CD4-positive, alpha-beta memory T cell (primary cell): ENCODE measurements around the gene SCRN1. TPM values are rescaled to one million over a fixed set of nuclear protein-coding genes. Genes with fewer than 3 reads are reported as not detected.

Experiments
- CTCF ChIA-PET: fragments of 350-600 bp; sonication (Branson Sonifier 250); formaldehyde crosslinking; loops from one replicate; lab custom pipeline; 2021; ENCODE audit warnings: inconsistent platforms; ENCODE audit not compliant: partially characterized antibody; lab: Charles Lee
- POLR2A ChIA-PET: fragments of 350-600 bp; sonication (Branson Sonifier 250); formaldehyde crosslinking; loops from one replicate; lab custom pipeline; 2021; ENCODE audit not compliant: partially characterized antibody; lab: Charles Lee
- DNase-seq, 5 donors: peaks; one replicate each; pipeline versions ENCODE4 v3.0.0 to v3.0.0-alpha.2; 2020 to 2022; ENCODE audit warnings: mixed read lengths in 1 of 5
- H3K27ac ChIP-seq: one replicate; pipeline ENCODE4 v1.7.0; 2013; ENCODE audit warnings: low read depth, low read length
- H3K27me3 ChIP-seq: 2 replicates; pipeline ENCODE4 v1.7.0; 2013; ENCODE audit warnings: mild to moderate bottlenecking, low read length, moderate library complexity; ENCODE audit not compliant: insufficient read depth
- H3K36me3 ChIP-seq: 2 replicates; pipeline ENCODE4 v1.7.0; 2013; ENCODE audit warnings: mild to moderate bottlenecking, low read length, moderate library complexity; ENCODE audit not compliant: insufficient read depth
- H3K4me1 ChIP-seq: 2 replicates; pipeline ENCODE4 v1.7.0; 2013; ENCODE audit warnings: mild to moderate bottlenecking, low read length, moderate library complexity; ENCODE audit not compliant: insufficient read depth
- H3K4me3 ChIP-seq, 2 donors: one replicate each; pipeline ENCODE4 v1.7.0; 2013; ENCODE audit warnings: low read length in 2 of 2, mild to moderate bottlenecking in 1 of 2
- H3K9me3 ChIP-seq, 2 donors: one replicate each; pipeline ENCODE4 v1.7.0; 2013; ENCODE audit warnings: low read length in 2 of 2, control low read depth in 1 of 2; ENCODE audit not compliant: control insufficient read depth in 1 of 2
- H3K27ac Mint-ChIP-seq, 7 donors: one replicate each; pipeline ENCODE4 v1.8.0; 2020 to 2021; ENCODE audit warnings: mixed read lengths in 7 of 7, mild to moderate bottlenecking in 6 of 7, inconsistent platforms in 3 of 7, moderate library complexity in 3 of 7
- H3K27me3 Mint-ChIP-seq, 2 donors: one replicate each; pipeline ENCODE4 v1.8.0; 2020 to 2021; ENCODE audit warnings: mixed read lengths in 2 of 2
- H3K36me3 Mint-ChIP-seq, 2 donors: one replicate each; pipeline ENCODE4 v1.8.0; 2020 to 2021; ENCODE audit warnings: mixed read lengths in 2 of 2, inconsistent platforms in 1 of 2, mild to moderate bottlenecking in 1 of 2
- H3K4me1 Mint-ChIP-seq, 4 donors: one replicate each; pipeline ENCODE4 v1.8.0; 2020 to 2021; ENCODE audit warnings: mixed read lengths in 4 of 4, mild to moderate bottlenecking in 1 of 4
- H3K4me3 Mint-ChIP-seq, 8 donors: one replicate each; pipeline ENCODE4 v1.8.0; 2020 to 2021; ENCODE audit warnings: mixed read lengths in 8 of 8, mild to moderate bottlenecking in 7 of 8, moderate library complexity in 6 of 8, inconsistent platforms in 3 of 8
- H3K9me3 Mint-ChIP-seq, 8 donors: one replicate each; pipeline ENCODE4 v1.8.0; 2020 to 2021; ENCODE audit warnings: mixed read lengths in 8 of 8, mild to moderate bottlenecking in 5 of 8, inconsistent platforms in 3 of 8, moderate library complexity in 1 of 8
- intact Hi-C: fragments of 100-400 bp; cut with micrococcal nuclease; formaldehyde crosslinking; loops from one replicate; pipeline ENCODE4 v1.15.1; 2023
- polyA plus RNA-seq, 2 donors: library from polyadenylated mRNA; unstranded; fragments of 300-500 nt; fragmentation: Illumina TruSeq; gene quantifications; one replicate each; pipeline ENCODE4 v1.2.3, GENCODE V29; 2021
- total RNA-seq, 2 experiments: library from RNA; stranded (reverse); gene quantifications; one replicate each; pipeline ENCODE4 v1.2.3, GENCODE V29; 2021

SCRN1 gene
- total and polyA plus RNA-seq, 4 experiments from 2014 or later, result 2.0 to 2.9 (median 2.4) TPM

DNA sequence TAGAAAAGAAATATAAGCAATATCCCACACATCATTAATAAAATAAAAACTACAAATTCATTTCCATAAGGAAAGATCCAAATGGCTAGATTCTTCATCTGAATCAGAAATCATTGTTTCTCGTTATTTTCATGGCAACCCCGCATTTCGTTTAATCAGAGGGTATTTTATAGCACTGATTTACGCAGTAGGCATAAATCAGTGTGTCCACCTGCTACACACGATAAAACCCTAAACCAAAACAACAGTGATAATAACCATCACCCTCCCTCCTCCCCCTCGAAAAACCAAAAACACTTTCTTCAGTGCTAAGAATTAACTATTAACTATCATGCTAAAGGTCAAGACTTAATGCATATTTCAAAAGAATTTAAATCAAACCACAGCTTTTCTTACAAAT lies 20.4 kb upstream of the SCRN1 start:
- H3K36me3 ChIP-seq, result no peaks in the 10 kb centered on the region
- no peaks in the 10 kb centered on the region for H3K9me3 ChIP-seq
- no peak overlapping the region for H3K4me3 ChIP-seq
- intact Hi-C loops, result no loop called here
- no peaks in the 10 kb centered on the region for H3K4me1 ChIP-seq
- H3K36me3 Mint-ChIP-seq, result peaks cover 7 to 12% of the 10 kb centered on the region in 2 donors
- CTCF ChIA-PET, result no interaction called here
- no peak for DNase-seq
- POLR2A ChIA-PET, result no interaction called here
- no peak overlapping the region for H3K4me3 Mint-ChIP-seq
- H3K4me1 Mint-ChIP-seq, result no peaks in the 10 kb centered on the region
- no peak overlapping the region for H3K27ac ChIP-seq
- no peak overlapping the region for H3K27ac Mint-ChIP-seq
- no peaks in the 10 kb centered on the region for H3K27me3 ChIP-seq
- H3K9me3 Mint-ChIP-seq, result no peaks in the 10 kb centered on the region
- H3K27me3 Mint-ChIP-seq, result no peaks in the 10 kb centered on the region

GRCh38 chr7:30005464-30005863 lies 15.9 kb upstream of the SCRN1 start:
- Histone ChIP-seq H3K4me3 (no peak overlapping the region), H3K4me1 (no peaks in the 10 kb centered on the region), H3K36me3 (no peaks in the 10 kb centered on the region), H3K27ac (no peak overlapping the region), H3K9me3 (no peaks in the 10 kb centered on the region), H3K27me3 (peaks cover 3% of the 10 kb centered on the region)
- Mint-ChIP-seq H3K9me3 (no peaks in the 10 kb centered on the region), H3K27ac (no peak overlapping the region), H3K27me3 (peaks cover 10 to 11% of the 10 kb centered on the region in 2 donors), H3K4me1 (no peaks in the 10 kb centered on the region), H3K4me3 (no peak overlapping the region), H3K36me3 (no peaks in the 10 kb centered on the region)
- intact Hi-C loops, result no loop called here
- no peak for DNase-seq
- ChIA-PET CTCF (interaction anchor here (1.5 kb wide), 1 partner anchor 12 kb away, joined by 3 read pairs; no protein-coding TSS in a partner anchor), POLR2A (no interaction called here)

GRCh38 chr7:30003098-30003497 lies 13.5 kb upstream of the SCRN1 start:
- H3K9me3 Mint-ChIP-seq, result peaks cover 0 to 6% (median 0%) of the 10 kb centered on the region in 8 donors
- intact Hi-C loops, result no loop called here
- ChIA-PET CTCF (interaction anchor here (1.2 kb wide), 1 partner anchor 59 kb away, joined by 5 read pairs; no protein-coding TSS in a partner anchor), POLR2A (no interaction called here)
- no peaks in the 10 kb centered on the region for H3K36me3 Mint-ChIP-seq
- no peak overlapping the region for H3K27ac Mint-ChIP-seq
- no peaks in the 10 kb centered on the region for H3K4me1 ChIP-seq
- no peak overlapping the region for H3K4me3 Mint-ChIP-seq
- no peaks in the 10 kb centered on the region for H3K4me1 Mint-ChIP-seq
- no peak overlapping the region for H3K4me3 ChIP-seq
- no peak overlapping the region for H3K27ac ChIP-seq
- H3K36me3 ChIP-seq, result no peaks in the 10 kb centered on the region
- no peak for DNase-seq
- peaks cover 17 to 20% of the 10 kb centered on the region in 2 donors for H3K27me3 Mint-ChIP-seq
- no peaks in the 10 kb centered on the region for H3K9me3 ChIP-seq
- peaks cover 3% of the 10 kb centered on the region for H3K27me3 ChIP-seq

- Mint-ChIP-seq H3K27me3 (peaks cover 21 to 22% of the 10 kb centered on the region in 2 donors), H3K36me3 (peaks cover 0 to 4% of the 10 kb centered on the region in 2 donors), H3K27ac (no peak overlapping the region), H3K4me1 (no peaks in the 10 kb centered on the region), H3K9me3 (peaks cover 0 to 11% (median 5%) of the 10 kb centered on the region in 8 donors), H3K4me3 (no peak overlapping the region)
- POLR2A ChIA-PET, result no interaction called here
- H3K4me3 ChIP-seq, result no peak overlapping the region
- no peak for DNase-seq
- H3K27ac ChIP-seq, result no peak overlapping the region
- intact Hi-C loops, result no loop called here
- no peaks in the 10 kb centered on the region for H3K9me3 ChIP-seq
- H3K36me3 ChIP-seq, result no peaks in the 10 kb centered on the region
- H3K4me1 ChIP-seq, result no peaks in the 10 kb centered on the region
- CTCF ChIA-PET, result no interaction called here
- peaks cover 3% of the 10 kb centered on the region for H3K27me3 ChIP-seq
Measured at GRCh38 chr7:30001998-30002397, 12.4 kb upstream of the SCRN1 start.

GRCh38 chr7:29998489-29998888 lies 8.9 kb upstream of the SCRN1 start:
- CTCF ChIA-PET, result no interaction called here
- H3K4me3 Mint-ChIP-seq, result no peak overlapping the region
- Histone ChIP-seq H3K4me3 (no peak overlapping the region), H3K27me3 (peaks cover 6% of the 10 kb centered on the region), H3K9me3 (peaks cover 0 to 7% of the 10 kb centered on the region in 2 donors), H3K27ac (no peak overlapping the region), H3K4me1 (no peaks in the 10 kb centered on the region), H3K36me3 (no peaks in the 10 kb centered on the region)
- H3K9me3 Mint-ChIP-seq, result peaks cover 0 to 42% (median 22%) of the 10 kb centered on the region in 8 donors
- intact Hi-C loops, result no loop called here
- no peak overlapping the region for H3K27ac Mint-ChIP-seq
- H3K36me3 Mint-ChIP-seq, result peaks cover 0 to 8% of the 10 kb centered on the region in 2 donors
- no peaks in the 10 kb centered on the region for H3K4me1 Mint-ChIP-seq
- POLR2A ChIA-PET, result no interaction called here
- no peak for DNase-seq
- peaks cover 25 to 27% of the 10 kb centered on the region in 2 donors for H3K27me3 Mint-ChIP-seq

- CTCF ChIA-PET, result no interaction called here
- H3K9me3 Mint-ChIP-seq, result peaks cover 2 to 61% (median 38%) of the 10 kb centered on the region in 8 donors
- Histone ChIP-seq H3K27me3 (peaks cover 3% of the 10 kb centered on the region), H3K36me3 (no peaks in the 10 kb centered on the region), H3K27ac (no peak overlapping the region), H3K4me1 (no peaks in the 10 kb centered on the region), H3K4me3 (no peak overlapping the region), H3K9me3 (peaks cover 0 to 7% of the 10 kb centered on the region in 2 donors)
- peaks cover 28 to 34% of the 10 kb centered on the region in 2 donors for H3K27me3 Mint-ChIP-seq
- intact Hi-C loops, result no loop called here
- POLR2A ChIA-PET, result no interaction called here
- no peak for DNase-seq
- no peak overlapping the region for H3K4me3 Mint-ChIP-seq
- H3K27ac Mint-ChIP-seq, result no peak overlapping the region
- no peaks in the 10 kb centered on the region for H3K4me1 Mint-ChIP-seq
- peaks cover 0 to 8% of the 10 kb centered on the region in 2 donors for H3K36me3 Mint-ChIP-seq
Measured at GRCh38 chr7:29996321-29996720, 6.7 kb upstream of the SCRN1 start.

DNA sequence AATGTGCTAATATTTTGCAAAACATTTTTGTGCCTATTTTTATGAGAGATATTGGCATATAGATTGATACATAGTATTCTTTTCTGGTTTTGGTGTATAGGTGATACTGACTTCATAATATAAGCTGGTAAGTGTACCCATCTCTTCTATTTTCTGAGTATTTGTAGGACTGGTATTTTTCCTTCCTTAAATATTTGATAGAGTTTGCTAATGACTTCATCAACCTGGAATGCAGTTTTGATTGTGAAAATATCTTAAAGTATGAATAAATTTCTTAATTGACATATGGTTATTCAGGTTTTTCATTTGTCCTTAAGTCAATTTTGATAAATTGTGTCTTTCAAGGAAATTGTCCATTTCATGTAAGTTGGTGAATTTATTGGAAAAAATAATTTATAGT lies 6.1 kb upstream of the SCRN1 start:
- H3K27me3 Mint-ChIP-seq, result peaks cover 30 to 34% of the 10 kb centered on the region in 2 donors

More for the DNA sequence above, 6.1 kb upstream of the SCRN1 start:
- Histone ChIP-seq H3K27me3 (peaks cover 3% of the 10 kb centered on the region), H3K4me3 (no peak overlapping the region), H3K36me3 (no peaks in the 10 kb centered on the region), H3K27ac (no peak overlapping the region), H3K9me3 (peaks cover 0 to 7% of the 10 kb centered on the region in 2 donors), H3K4me1 (no peaks in the 10 kb centered on the region)
- Mint-ChIP-seq H3K36me3 (peaks cover 0 to 8% of the 10 kb centered on the region in 2 donors), H3K27ac (no peak overlapping the region), H3K4me1 (no peaks in the 10 kb centered on the region), H3K9me3 (peaks cover 2 to 61% (median 38%) of the 10 kb centered on the region in 8 donors), H3K4me3 (no peak overlapping the region)
- ChIA-PET POLR2A (no interaction called here), CTCF (no interaction called here)
- intact Hi-C loops, result no loop called here
- no peak for DNase-seq
